Measurements from ENCODE around the gene PACRG. TPM values are rescaled to one million over a fixed set of nuclear protein-coding genes. Genes with fewer than 3 reads are reported as not detected.

Gene PACRG
- polyA plus RNA-seq, 1 of the 3 experiments (the other 2 are of a cell fraction) = 0.56 TPM

DNA sequence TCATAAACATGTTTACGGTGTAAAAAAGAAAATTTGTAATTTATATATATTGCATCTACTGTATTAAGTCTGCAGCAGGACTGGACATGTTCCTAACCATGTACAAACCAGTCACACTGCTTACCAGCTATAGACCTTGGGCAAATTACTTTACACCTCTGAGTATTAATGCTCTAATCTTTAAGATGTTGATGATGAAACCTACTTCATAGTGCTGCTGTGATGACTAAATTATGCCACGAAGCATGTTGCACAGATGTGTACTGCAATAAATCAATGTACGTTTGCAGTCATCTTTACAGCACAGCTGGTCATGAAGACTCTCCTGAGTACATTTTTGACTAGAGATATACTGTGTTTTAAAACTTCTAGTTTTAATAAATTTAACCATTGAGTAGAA is 42.8 kb upstream of the PACRG start:
- no peaks in the 10 kb centered on the region for H3K9me2 ChIP-seq
- TF ChIP-seq FOSL2 (IDR thresholded peaks at IDR 0.05; ENCODE audit: borderline replicate concordance, low read depth) = no peak
- TF ChIP-seq, protein P1, sequence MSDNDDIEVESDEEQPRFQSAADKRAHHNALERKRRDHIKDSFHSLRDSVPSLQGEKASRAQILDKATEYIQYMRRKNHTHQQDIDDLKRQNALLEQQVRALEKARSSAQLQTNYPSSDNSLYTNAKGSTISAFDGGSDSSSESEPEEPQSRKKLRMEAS (IDR thresholded peaks at IDR 0.05; ENCODE audit: low read depth) = no peak
- TF ChIP-seq, protein P2, sequence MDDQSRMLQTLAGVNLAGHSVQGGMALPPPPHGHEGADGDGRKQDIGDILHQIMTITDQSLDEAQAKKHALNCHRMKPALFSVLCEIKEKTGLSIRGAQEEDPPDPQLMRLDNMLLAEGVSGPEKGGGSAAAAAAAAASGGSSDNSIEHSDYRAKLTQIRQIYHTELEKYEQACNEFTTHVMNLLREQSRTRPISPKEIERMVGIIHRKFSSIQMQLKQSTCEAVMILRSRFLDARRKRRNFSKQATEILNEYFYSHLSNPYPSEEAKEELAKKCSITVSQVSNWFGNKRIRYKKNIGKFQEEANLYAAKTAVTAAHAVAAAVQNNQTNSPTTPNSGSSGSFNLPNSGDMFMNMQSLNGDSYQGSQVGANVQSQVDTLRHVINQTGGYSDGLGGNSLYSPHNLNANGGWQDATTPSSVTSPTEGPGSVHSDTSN (IDR thresholded peaks at IDR 0.05) = no peak
- no peak overlapping the region for H2AFZ ChIP-seq (ENCODE audit: low read depth)
- 56% methylated on average over 3 of the region's 3 CpGs for WGBS (ENCODE audit: low lambda C conversion rate)
- no peak overlapping the region for H3K27ac ChIP-seq (ENCODE audit: low read depth in 2 of 2, low read length in 1 of 2)
- H3K9ac ChIP-seq = no peak overlapping the region
- POLR2A ChIA-PET = no interaction called here
- no peaks in the 10 kb centered on the region for H3F3A ChIP-seq (replicated peaks; ENCODE audit: insufficient read depth)
- no peaks in the 10 kb centered on the region for H3K79me2 ChIP-seq (ENCODE audit: insufficient read depth)
- CTCF ChIA-PET = no interaction called here
- no peak overlapping the region for H3K4me3 ChIP-seq (ENCODE audit: low read depth in 2 of 2, low read length in 1 of 2)
- no peak for DNase-seq
- H3K4me2 ChIP-seq = no peak overlapping the region
- H3K9me3 ChIP-seq = no peaks in the 10 kb centered on the region
- H3K36me3 ChIP-seq (replicated peaks in 1 of 2; ENCODE audit: control insufficient read depth in 1 of 2, insufficient read depth in 2 of 2, low read length in 1 of 2) = no peaks in the 10 kb centered on the region
- H3K27me3 ChIP-seq (ENCODE audit: insufficient read depth) = no peaks in the 10 kb centered on the region
- no peaks in the 10 kb centered on the region; a peak in 1 of 4 replicates for H3K4me1 ChIP-seq (ENCODE audit: control insufficient read depth in 1 of 2, insufficient read depth in 2 of 2, low read depth in 1 of 2, low read length in 1 of 2)
- H4K20me1 ChIP-seq (ENCODE audit: insufficient read depth) = no peaks in the 10 kb centered on the region

DNA sequence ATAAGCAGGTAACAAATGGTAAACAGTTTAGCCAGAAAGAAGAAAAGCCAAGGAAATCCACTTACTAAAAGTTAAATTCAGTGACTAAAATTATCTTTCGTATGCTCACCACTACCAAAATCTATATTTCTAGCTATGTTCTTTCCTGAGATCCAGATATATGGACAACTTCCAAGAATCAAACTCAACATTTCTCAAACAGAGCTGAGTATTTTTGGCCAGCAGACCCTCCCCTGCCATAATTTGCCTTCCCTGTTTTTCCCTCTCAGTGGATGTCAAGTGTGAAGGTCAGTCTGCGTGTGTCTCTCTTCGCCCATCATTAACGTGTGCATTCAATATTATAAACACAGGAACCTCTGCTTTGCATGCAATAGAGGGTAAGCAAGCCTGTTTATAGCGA is 42.2 kb upstream of the PACRG start:
- 79% methylated on average over 5 of the region's 5 CpGs for WGBS (ENCODE audit: low lambda C conversion rate)
- Histone ChIP-seq H3K9ac (no peak overlapping the region), H3K9me3 (no peaks in the 10 kb centered on the region), H3K4me2 (no peak overlapping the region), H3K4me1 (ENCODE audit: control insufficient read depth in 1 of 2, insufficient read depth in 2 of 2, low read depth in 1 of 2, low read length in 1 of 2) (no peaks in the 10 kb centered on the region; a peak in 1 of 4 replicates), H4K20me1 (ENCODE audit: insufficient read depth) (no peaks in the 10 kb centered on the region), H3K4me3 (ENCODE audit: low read depth in 2 of 2, low read length in 1 of 2) (no peak overlapping the region), H3K27ac (ENCODE audit: low read depth in 2 of 2, low read length in 1 of 2) (no peak overlapping the region), H3K9me2 (no peaks in the 10 kb centered on the region), H3K36me3 (replicated peaks in 1 of 2; ENCODE audit: control insufficient read depth in 1 of 2, insufficient read depth in 2 of 2, low read length in 1 of 2) (no peaks in the 10 kb centered on the region), H2AFZ (ENCODE audit: low read depth) (no peak overlapping the region), H3F3A (replicated peaks; ENCODE audit: insufficient read depth) (no peaks in the 10 kb centered on the region), H3K27me3 (ENCODE audit: insufficient read depth) (no peaks in the 10 kb centered on the region), H3K79me2 (ENCODE audit: insufficient read depth) (no peaks in the 10 kb centered on the region)
- CTCF ChIA-PET = no interaction called here
- DNase-seq = no peak
- TF ChIP-seq, protein P3, sequence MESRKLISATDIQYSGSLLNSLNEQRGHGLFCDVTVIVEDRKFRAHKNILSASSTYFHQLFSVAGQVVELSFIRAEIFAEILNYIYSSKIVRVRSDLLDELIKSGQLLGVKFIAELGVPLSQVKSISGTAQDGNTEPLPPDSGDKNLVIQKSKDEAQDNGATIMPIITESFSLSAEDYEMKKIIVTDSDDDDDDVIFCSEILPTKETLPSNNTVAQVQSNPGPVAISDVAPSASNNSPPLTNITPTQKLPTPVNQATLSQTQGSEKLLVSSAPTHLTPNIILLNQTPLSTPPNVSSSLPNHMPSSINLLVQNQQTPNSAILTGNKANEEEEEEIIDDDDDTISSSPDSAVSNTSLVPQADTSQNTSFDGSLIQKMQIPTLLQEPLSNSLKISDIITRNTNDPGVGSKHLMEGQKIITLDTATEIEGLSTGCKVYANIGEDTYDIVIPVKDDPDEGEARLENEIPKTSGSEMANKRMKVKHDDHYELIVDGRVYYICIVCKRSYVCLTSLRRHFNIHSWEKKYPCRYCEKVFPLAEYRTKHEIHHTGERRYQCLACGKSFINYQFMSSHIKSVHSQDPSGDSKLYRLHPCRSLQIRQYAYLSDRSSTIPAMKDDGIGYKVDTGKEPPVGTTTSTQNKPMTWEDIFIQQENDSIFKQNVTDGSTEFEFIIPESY (IDR thresholded peaks at IDR 0.05; ENCODE audit: borderline replicate concordance, low read depth) = no peak
- TF ChIP-seq, protein P1 (IDR thresholded peaks at IDR 0.05; ENCODE audit: low read depth) = no peak
- TF ChIP-seq FOXM1 (IDR thresholded peaks at IDR 0.05; ENCODE audit: low read depth) (no peak), FOSL2 (IDR thresholded peaks at IDR 0.05; ENCODE audit: borderline replicate concordance, low read depth) (no peak), TEAD4 (IDR thresholded peaks at IDR 0.05; ENCODE audit: borderline replicate concordance, insufficient read depth) (no peak), TCF12 (IDR thresholded peaks at IDR 0.05) (no peak), YY1 (IDR thresholded peaks at IDR 0.05; ENCODE audit: low read depth) (no peak), NFIC (IDR thresholded peaks at IDR 0.05; ENCODE audit: borderline replicate concordance) (no peak), SMC3 (IDR thresholded peaks at IDR 0.05; ENCODE audit: low read depth, low read length) (no peak), CHD2 (IDR thresholded peaks at IDR 0.05; ENCODE audit: low read length, partially characterized antibody) (no peak), NRF1 (IDR thresholded peaks at IDR 0.05; ENCODE audit: low read depth, low read length) (no peak), ELF1 (IDR thresholded peaks at IDR 0.05) (no peak), MEF2A (IDR thresholded peaks at IDR 0.05; ENCODE audit: borderline replicate concordance, low read depth) (no peak)
- TF ChIP-seq, protein P4, sequence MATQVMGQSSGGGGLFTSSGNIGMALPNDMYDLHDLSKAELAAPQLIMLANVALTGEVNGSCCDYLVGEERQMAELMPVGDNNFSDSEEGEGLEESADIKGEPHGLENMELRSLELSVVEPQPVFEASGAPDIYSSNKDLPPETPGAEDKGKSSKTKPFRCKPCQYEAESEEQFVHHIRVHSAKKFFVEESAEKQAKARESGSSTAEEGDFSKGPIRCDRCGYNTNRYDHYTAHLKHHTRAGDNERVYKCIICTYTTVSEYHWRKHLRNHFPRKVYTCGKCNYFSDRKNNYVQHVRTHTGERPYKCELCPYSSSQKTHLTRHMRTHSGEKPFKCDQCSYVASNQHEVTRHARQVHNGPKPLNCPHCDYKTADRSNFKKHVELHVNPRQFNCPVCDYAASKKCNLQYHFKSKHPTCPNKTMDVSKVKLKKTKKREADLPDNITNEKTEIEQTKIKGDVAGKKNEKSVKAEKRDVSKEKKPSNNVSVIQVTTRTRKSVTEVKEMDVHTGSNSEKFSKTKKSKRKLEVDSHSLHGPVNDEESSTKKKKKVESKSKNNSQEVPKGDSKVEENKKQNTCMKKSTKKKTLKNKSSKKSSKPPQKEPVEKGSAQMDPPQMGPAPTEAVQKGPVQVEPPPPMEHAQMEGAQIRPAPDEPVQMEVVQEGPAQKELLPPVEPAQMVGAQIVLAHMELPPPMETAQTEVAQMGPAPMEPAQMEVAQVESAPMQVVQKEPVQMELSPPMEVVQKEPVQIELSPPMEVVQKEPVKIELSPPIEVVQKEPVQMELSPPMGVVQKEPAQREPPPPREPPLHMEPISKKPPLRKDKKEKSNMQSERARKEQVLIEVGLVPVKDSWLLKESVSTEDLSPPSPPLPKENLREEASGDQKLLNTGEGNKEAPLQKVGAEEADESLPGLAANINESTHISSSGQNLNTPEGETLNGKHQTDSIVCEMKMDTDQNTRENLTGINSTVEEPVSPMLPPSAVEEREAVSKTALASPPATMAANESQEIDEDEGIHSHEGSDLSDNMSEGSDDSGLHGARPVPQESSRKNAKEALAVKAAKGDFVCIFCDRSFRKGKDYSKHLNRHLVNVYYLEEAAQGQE (IDR thresholded peaks at IDR 0.05; ENCODE audit: low read depth, low read length) = no peak
- TF ChIP-seq, protein P5, sequence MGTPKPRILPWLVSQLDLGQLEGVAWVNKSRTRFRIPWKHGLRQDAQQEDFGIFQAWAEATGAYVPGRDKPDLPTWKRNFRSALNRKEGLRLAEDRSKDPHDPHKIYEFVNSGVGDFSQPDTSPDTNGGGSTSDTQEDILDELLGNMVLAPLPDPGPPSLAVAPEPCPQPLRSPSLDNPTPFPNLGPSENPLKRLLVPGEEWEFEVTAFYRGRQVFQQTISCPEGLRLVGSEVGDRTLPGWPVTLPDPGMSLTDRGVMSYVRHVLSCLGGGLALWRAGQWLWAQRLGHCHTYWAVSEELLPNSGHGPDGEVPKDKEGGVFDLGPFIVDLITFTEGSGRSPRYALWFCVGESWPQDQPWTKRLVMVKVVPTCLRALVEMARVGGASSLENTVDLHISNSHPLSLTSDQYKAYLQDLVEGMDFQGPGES (IDR thresholded peaks at IDR 0.05; ENCODE audit: low read depth, low read length) = no peak
- TF ChIP-seq, protein P2 (IDR thresholded peaks at IDR 0.05) = no peak
- POLR2A ChIA-PET = no interaction called here
